ENCODE data around the gene UNC93A.

The UNC93A gene

GRCh38 chr6:167293088-167293589 is 2.0 kb downstream of the UNC93A start:
- no peak overlapping the region for H3K4me3 ChIP-seq (ENCODE audit: low read length)
- TF ChIP-seq CTCF (IDR thresholded peaks at IDR 0.05; ENCODE audit: insufficient read depth, low read depth, low read length, missing control alignments): no peak
- no peak for DNase-seq (ENCODE audit: low read depth)

- DNase-seq (ENCODE audit: low read depth): no peak
- H3K4me3 ChIP-seq (ENCODE audit: low read length): no peak overlapping the region
- no peak for TF ChIP-seq CTCF (IDR thresholded peaks at IDR 0.05; ENCODE audit: insufficient read depth, low read depth, low read length, missing control alignments)
Observed at GRCh38 chr6:167293590-167294091, 2.5 kb downstream of the UNC93A start.

GRCh38 chr6:167294241-167294640 is 3.1 kb downstream of the UNC93A start:
- TF ChIP-seq CTCF (IDR thresholded peaks at IDR 0.05; ENCODE audit: insufficient read depth, low read depth, low read length, missing control alignments): no peak
- DNase-seq (ENCODE audit: low read depth): no peak
- no peak overlapping the region for H3K4me3 ChIP-seq (ENCODE audit: low read length)

- H3K4me3 ChIP-seq (ENCODE audit: low read length): no peak overlapping the region
- TF ChIP-seq CTCF (IDR thresholded peaks at IDR 0.05; ENCODE audit: insufficient read depth, low read depth, low read length, missing control alignments): no peak
- DNase-seq (ENCODE audit: low read depth): no peak
Observed at GRCh38 chr6:167294651-167295494, 3.8 kb downstream of the UNC93A start.

GRCh38 chr6:167295495-167296292 is 4.6 kb downstream of the UNC93A start:
- H3K4me3 ChIP-seq (ENCODE audit: low read length): no peak overlapping the region
- DNase-seq (ENCODE audit: low read depth): no peak
- no peak for TF ChIP-seq CTCF (IDR thresholded peaks at IDR 0.05; ENCODE audit: insufficient read depth, low read depth, low read length, missing control alignments)

- DNase-seq (ENCODE audit: low read depth): no peak
- TF ChIP-seq CTCF (IDR thresholded peaks at IDR 0.05; ENCODE audit: insufficient read depth, low read depth, low read length, missing control alignments): no peak
- H3K4me3 ChIP-seq (ENCODE audit: low read length): no peak overlapping the region
Observed at GRCh38 chr6:167296293-167296690, 5.2 kb downstream of the UNC93A start.

Data from epithelial cell of esophagus (primary cell).